NOMO-1 treated with DMSO at 0.1 percent for 48 hours (cell line): ENCODE measurements around the gene C1orf50.

Experiments
- DNase-seq: peaks from one replicate; lab custom pipeline; 2025; ENCODE audit not compliant: unreplicated experiment; lab: John Stamatoyannopoulos, UW

C1orf50 gene

GRCh38 chr1:42758641-42759040, 8.4 kb upstream of the C1orf50 start:
- DNase-seq: peak; percentile 77

GRCh38 chr1:42759114-42759513, 7.9 kb upstream of the C1orf50 start:
- DNase-seq: no peak

- no peak for DNase-seq
Observed at GRCh38 chr1:42761567-42761966, 5.5 kb upstream of the C1orf50 start.

GRCh38 chr1:42762269-42762668, 4.8 kb upstream of the C1orf50 start:
- DNase-seq: no peak

- DNase-seq: no peak
Observed at GRCh38 chr1:42765269-42765668, 1.8 kb upstream of the C1orf50 start.

- no peak for DNase-seq
Observed at GRCh38 chr1:42765832-42766740, 963 bp upstream of the C1orf50 start.

- no peak for DNase-seq
Observed at GRCh38 chr1:42767510-42768000, 506 bp downstream of the C1orf50 start.

GRCh38 chr1:42768172-42768571, 1.1 kb downstream of the C1orf50 start:
- no peak for DNase-seq

GRCh38 chr1:42769811-42770210, 2.8 kb downstream of the C1orf50 start:
- DNase-seq: no peak

- no peak for DNase-seq
Observed at GRCh38 chr1:42773420-42773819, 6.4 kb downstream of the C1orf50 start.

GRCh38 chr1:42774928-42775526, 8.0 kb downstream of the C1orf50 start:
- no peak for DNase-seq

- no peak for DNase-seq
Observed at GRCh38 chr1:42776502-42776901, 9.5 kb downstream of the C1orf50 start.

GRCh38 chr1:42777852-42778251, 10.8 kb downstream of the C1orf50 start:
- DNase-seq: peak; percentile 19

- no peak for DNase-seq
Observed at GRCh38 chr1:42779725-42780124, 12.7 kb downstream of the C1orf50 start.

- DNase-seq: no peak
Observed at GRCh38 chr1:42780176-42780575, 13.1 kb downstream of the C1orf50 start.

GRCh38 chr1:42783092-42783491, 16.0 kb downstream of the C1orf50 start:
- no peak for DNase-seq

GRCh38 chr1:42784547-42784945, 17.5 kb downstream of the C1orf50 start:
- DNase-seq: no peak

GRCh38 chr1:42784946-42785693, 18.1 kb downstream of the C1orf50 start, which contains the start of gene TMEM269:
Gene TMEM269, plus strand, starts transcription at chr1:42784991. Its CDS starts 4,903 bp downstream, at chr1:42789894.
- no peak for DNase-seq

- DNase-seq: no peak
Observed at GRCh38 chr1:42786097-42786496, 19.0 kb downstream of the C1orf50 start.

- no peak for DNase-seq
Observed at GRCh38 chr1:42788021-42788420, 21.0 kb downstream of the C1orf50 start.

- DNase-seq: no peak
Observed at GRCh38 chr1:42793824-42794223, 26.8 kb downstream of the C1orf50 start.
